ENCODE measurements around the gene DERA.
"Not testable (repeated sequence)": the region's sequence is repeated elsewhere in the genome, so short reads cannot be mapped to it uniquely, and the experiment has no call there.

Gene DERA

DNA sequence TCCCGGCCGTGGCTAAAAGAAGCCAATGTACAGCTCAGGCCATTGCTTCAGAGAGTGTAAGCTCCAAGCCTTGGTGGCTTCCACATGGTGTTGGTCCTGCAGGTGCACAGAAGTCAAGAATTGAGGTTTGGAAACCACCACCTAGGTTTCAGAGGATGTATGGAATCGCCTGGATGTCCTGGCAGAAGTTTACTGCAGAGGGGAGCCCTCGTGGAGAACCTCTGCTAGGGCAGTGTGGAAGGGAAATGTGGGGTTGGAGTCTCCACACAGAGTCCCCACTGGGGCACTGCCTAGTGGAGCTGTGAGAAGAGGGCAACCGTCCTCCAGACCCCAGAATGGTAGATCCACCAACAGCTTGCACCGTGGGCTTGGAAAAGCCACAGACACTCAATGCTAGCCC lies 103.3 kb downstream of the DERA start:
- not testable (repeated sequence) for DNase-seq

DNA sequence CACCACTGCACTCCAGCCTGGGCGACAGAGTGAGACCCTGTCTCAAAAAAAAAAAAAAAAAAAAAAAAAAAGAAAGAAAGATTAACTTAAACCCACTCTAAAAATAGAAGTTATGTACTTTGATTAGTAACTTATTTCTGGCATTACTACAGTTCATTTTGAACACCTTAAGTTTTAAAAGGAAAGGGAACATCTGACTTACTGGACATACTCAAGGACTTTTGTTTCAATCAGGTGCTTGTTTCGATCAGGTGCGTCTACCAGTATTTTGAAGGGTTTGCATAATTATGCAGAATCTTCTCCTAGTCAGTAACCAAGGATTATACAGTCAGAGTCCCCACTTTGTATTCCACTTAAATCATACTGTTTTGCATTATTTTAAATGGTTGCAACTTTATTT lies 105.6 kb downstream of the DERA start:
- no peak for DNase-seq

DNA sequence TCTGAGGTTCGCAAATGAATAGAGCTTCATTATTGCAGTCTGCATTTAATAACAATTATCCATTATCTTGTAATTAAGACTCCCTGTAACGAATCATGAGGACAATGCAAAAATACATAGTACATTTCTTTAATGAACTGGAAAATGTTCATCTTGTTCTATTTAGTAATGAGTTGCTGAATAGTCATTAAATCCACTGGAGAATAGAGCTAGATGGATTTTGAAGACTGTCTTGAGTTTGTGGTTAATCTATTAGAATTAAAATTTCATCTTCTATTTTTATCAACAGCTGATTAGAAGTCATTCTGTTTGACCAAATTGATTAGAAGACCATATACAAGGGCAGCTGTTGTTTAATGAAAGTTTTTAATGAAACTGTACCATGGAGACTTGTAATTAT lies 107.2 kb downstream of the DERA start:
- DNase-seq: no peak

GRCh38 chr12:16019136-16019535 lies 108.0 kb downstream of the DERA start:
- DNase-seq: no peak

DNA sequence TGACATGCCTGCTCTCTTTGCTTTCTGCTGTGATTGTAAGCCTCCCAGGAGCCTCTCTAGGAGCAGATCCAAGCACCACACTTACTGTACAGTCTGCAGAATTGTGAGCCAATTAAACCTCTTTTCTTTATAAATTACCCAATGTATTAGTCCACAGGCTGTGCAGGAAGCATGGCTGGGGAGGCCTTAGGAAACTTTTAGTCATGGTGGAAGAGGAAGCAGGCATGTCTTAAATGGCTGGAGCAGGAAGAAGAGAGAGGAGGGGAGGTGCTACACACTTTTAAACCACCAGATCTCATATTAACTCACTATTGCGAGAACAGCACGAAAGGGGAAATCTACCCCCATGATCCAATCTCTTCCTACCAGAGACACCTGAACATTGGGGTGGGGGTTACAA lies 108.9 kb downstream of the DERA start:
- no peak for DNase-seq

GRCh38 chr12:16021026-16021425 lies 109.9 kb downstream of the DERA start:
- DNase-seq: no peak

- no peak for DNase-seq
Observed at GRCh38 chr12:16021676-16022075, 110.5 kb downstream of the DERA start.

GRCh38 chr12:16027002-16027401 lies 115.9 kb downstream of the DERA start:
- no peak for DNase-seq

GRCh38 chr12:16030744-16031143 lies 119.6 kb downstream of the DERA start:
- DNase-seq: no peak

GRCh38 chr12:16034136-16034817 lies 123.1 kb downstream of the DERA start:
- DNase-seq: no peak

DNA sequence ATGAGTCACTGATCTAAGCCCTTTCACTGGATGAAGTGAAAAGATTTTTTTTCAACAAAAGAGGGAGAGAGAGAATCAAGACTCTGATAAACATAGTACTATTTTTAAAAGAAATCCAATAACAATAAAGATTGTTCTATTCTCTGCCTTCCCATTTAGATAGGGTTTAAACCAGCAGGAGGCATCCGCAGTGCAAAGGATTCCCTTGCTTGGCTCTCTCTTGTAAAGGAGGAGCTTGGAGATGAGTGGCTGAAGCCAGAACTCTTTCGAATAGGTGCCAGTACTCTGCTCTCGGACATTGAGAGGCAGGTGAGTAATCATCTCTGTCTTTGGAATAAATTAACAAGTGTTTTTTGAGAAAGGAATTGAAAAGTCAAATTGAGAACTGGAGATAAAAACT lies 124.9 kb downstream of the DERA start:
- DNase-seq: no peak

DNA sequence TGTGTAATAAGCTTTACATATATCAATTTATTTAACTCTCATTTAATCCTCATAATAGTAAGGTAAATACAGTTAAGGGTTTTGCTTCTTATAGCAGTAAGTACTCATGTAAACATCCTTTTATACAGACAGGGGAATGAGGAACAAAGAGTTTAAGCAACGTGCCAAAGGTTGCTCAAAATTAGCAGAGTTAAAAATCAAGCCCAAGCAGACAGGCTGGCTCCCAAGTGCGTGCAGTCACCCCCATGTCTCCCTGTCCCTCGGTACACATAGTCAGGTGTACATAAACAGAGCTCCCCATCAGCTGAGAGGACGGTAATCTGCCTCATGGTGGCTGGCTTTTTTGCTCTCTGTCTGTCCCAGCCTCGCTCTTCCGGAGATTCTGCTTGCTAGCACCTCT lies 126.4 kb downstream of the DERA start:
- no peak for DNase-seq

DNA sequence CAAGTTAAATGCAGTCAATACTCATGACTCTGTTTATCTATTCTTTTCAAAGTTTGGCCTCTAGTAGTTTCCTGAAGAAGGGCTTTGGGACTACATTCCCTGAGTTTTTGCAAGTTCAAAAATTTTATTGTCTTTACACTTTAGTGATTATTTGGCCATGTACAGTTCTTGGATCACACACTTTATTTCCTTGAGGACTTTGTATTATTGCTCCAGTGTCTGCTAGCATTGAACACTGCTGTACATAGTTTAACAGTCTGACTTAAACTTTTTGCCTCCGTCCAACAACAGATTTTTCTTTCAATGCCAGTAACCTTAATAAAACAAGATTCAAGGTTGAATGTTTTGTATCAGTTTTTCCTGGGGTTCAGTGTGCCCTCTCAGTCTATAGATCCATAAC lies 132.3 kb downstream of the DERA start:
- DNase-seq: no peak

- DNase-seq: no peak
Observed at GRCh38 chr12:16046266-16046665, 135.1 kb downstream of the DERA start.

DNA sequence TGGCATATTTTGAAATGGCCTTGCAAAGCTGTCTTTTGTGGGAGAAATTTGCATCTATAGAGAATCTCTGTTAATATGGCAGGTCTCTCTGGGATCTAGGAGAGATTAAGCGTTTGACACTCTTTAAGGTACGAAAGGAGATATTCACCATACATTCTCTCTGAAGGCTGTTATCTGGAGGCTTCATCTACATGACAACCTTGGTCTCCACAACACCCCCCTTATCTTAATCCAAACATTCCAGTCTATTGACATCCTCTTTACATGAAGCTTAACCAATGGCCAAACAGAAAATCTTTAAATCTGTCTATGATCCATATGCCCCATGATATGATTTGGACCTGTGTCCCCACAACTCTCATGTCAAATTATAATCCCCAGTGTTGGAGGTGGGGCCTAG lies 137.4 kb downstream of the DERA start:
- DNase-seq: no peak

DNA sequence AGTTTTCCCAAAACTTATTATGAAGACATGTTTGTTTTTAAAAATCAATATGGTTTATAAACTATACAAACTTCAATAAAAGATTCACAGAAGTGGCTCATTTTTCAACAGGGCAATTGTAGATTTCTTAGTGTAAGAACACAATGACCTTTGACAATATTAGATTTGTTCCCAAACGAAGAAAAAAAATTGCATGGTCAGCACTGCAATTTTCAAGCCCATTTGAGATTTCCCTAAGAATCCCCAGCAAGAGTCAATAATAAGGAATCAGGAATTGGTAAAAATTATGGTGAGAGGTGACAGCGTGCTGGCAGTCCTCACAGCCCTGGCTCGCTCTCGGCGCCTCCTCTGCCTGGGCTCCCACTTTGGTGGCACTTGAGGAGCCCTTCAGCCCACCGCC lies 145.8 kb downstream of the DERA start:
- DNase-seq: no peak

DNA sequence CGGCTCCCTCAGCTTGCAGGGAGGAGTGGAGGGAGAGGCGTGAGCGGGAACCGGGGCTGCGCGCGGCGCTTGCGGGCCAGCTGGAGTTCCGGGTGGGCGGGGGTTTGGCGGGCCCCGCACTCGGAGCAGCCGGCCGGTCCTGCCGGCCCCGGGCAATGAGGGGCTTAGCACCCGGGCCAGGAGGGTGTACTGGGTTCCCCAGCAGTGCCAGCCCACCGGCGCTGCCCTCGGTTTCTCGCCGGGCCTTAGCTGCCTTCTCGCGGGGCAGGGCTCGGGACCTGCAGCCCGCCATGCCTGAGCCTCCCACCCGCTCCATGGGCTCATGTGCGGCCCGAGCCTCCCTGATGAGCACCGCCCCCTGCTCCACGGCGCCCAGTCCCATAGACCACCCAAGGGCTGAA lies 146.2 kb downstream of the DERA start:
- not testable (repeated sequence) for DNase-seq

DNA sequence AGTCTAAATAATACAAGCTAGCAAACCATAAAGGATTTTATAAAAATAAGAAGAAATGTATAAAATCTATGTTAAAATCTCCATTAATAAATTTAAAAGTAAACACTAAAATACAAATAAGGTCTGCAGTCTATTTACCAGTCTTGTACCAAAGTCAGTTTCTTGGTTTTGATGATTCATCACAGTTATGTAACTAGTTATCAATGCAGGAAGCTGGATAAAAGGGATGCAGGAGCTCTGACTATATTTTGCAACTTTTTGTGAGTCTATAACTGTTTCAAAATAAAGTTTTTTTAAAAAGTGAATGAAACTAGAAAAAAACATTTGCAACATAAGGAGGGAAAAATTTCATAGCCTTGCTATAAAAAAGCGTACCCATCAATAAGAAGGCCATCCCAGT lies 151.5 kb downstream of the DERA start:
- no peak for DNase-seq

- no peak for DNase-seq
Observed at GRCh38 chr12:16063726-16064125, 152.6 kb downstream of the DERA start.

DNA sequence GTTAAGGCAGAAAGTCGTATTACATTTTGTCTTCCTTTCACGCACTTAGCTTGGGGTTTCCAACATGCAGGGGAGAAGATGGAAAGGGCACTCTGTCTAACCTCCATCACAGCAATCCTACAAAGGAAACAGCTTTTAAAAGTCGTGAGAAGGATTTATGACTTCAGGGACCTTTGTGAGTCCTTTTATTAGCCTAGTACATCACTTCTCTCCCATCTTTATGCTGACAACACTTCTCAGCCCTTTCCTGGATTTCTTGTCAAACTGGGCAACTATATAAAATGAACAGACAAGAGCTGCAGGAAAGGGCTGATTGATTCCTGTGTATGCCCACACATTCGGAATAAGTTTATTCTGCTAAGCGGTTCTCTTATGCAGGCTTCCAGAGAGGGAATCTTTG lies 159.0 kb downstream of the DERA start:
- no peak for DNase-seq

GRCh38 chr12:16072678-16073077 lies 161.5 kb downstream of the DERA start:
- no peak for DNase-seq

DNA sequence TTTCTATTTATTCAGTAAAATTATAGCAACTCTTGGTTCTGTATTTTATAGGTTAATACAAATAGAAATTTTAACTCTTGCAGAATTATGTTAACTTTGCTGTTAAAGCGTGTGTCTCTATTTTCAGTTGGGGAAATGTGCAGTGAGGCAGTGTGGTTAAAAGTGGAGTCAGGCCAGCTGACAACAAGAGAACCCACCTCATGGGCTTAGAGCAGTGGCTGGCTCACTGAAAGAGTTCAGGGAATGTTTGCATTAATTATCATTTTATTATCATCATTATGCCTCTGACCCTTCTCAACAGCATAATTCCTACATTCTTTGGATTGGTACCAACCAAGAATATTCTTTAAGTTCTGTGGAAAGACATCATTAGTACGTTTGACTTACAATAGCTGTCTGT lies 163.8 kb downstream of the DERA start:
- no peak for DNase-seq

DNA sequence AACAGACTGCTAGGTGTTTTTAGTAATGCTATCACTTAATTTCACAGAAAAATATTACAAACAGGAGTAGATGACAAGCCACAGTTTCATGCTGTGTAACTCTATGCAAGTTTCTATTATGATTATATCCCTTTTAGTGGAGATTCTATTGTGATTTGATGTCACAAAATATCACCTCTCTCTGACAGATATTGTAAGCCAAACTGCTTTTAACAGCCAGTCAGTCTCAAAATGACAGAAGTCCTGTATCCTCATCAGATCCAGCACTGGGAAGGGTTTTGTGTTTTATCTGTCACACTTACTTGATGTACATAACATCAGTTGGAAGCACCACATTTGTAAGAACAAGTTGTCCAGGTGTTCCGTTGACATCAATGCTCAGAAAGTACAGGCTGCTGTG lies 164.8 kb downstream of the DERA start:
- DNase-seq: no peak

GRCh38 chr12:16076557-16076956 lies 165.4 kb downstream of the DERA start:
- peak; percentile 10 for DNase-seq

DNA sequence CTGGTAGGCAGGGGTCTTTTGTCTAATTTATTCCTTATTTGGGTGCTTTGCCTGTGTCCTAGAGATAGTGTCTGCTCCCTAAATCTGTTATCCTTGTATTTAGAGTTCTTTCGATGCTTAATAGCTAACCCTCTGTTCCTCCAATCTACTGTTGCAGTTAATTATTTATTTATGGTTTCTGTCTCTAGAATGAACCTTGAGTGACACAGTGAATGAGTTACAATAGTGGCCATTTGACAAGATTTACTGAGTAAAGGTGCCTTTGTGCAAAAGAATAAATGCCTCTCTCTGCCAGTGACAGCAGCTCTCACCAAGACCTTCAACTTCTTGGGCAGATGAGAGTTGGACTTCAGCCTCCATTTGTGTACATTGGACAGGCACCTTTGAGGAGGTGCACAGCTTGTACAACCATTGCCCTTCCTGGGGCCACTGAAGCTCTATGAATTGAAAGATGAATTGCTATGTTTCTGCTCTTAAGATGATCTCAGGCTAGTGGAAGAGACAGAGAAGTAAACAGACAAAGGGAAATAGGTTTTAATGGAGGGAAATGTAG lies 165.9 kb downstream of the DERA start:
- DNase-seq: no peak

All from DMS79 treated with DMSO at 0.1 percent for 48 hours (cell line).